ENCODE results near the gene POGZ.
"Not testable (repeated sequence)": the region's sequence is repeated elsewhere in the genome, so short reads cannot be mapped to it uniquely, and the experiment has no call there.

POGZ gene

DNA sequence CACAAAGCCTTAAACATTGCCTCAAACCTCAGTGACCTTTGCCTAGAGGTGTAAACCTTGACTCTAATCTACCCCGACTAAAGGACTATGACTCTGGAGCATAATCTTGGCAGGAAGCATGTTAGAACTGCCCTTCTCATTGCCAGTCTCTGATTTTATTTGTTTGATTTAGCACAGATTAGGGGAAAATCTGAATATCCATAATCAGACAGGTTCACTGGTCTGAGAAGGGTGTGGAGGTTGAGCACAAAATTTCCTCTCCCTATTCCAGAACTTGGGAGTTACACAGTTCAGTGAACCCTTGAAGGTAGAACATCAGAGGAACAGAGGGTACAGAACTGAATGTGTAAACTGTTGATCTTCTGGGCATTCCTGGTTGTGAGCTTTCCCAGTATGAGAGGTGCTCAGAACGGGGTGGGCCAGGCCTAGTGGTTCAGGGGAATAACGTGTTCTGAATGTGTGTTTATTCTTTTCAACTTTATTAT lies 68.2 kb downstream of the POGZ start:
- Histone ChIP-seq H4K20me1 (ENCODE audit: low read depth, low read length) (no peaks in the 10 kb centered on the region), H3K79me2 (ENCODE audit: insufficient read depth, low read length) (no peaks in the 10 kb centered on the region), H3K27ac (ENCODE audit: low read depth, low read length) (no peak overlapping the region), H3K9me2 (replicated peaks; ENCODE audit: insufficient read depth, low read length) (no peaks in the 10 kb centered on the region), H3K27me3 (ENCODE audit: low read length) (no peaks in the 10 kb centered on the region), H2AFZ (ENCODE audit: low read depth, low read length, severe bottlenecking) (no peak overlapping the region), H3K9ac (ENCODE audit: low read length) (no peak overlapping the region), H3K4me3 (ENCODE audit: insufficient read depth, low read length, poor library complexity, severe bottlenecking) (no peak overlapping the region), H3K4me2 (ENCODE audit: low read depth, low read length, poor library complexity, severe bottlenecking) (no peak overlapping the region), H3K9me3 (ENCODE audit: insufficient read depth, low read length) (no peaks in the 10 kb centered on the region), H3K36me3 (ENCODE audit: low read length) (no peaks in the 10 kb centered on the region), H3F3A (ENCODE audit: insufficient read depth) (no peaks in the 10 kb centered on the region)
- TF ChIP-seq, protein P1, sequence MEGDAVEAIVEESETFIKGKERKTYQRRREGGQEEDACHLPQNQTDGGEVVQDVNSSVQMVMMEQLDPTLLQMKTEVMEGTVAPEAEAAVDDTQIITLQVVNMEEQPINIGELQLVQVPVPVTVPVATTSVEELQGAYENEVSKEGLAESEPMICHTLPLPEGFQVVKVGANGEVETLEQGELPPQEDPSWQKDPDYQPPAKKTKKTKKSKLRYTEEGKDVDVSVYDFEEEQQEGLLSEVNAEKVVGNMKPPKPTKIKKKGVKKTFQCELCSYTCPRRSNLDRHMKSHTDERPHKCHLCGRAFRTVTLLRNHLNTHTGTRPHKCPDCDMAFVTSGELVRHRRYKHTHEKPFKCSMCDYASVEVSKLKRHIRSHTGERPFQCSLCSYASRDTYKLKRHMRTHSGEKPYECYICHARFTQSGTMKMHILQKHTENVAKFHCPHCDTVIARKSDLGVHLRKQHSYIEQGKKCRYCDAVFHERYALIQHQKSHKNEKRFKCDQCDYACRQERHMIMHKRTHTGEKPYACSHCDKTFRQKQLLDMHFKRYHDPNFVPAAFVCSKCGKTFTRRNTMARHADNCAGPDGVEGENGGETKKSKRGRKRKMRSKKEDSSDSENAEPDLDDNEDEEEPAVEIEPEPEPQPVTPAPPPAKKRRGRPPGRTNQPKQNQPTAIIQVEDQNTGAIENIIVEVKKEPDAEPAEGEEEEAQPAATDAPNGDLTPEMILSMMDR (IDR thresholded peaks at IDR 0.05; ENCODE audit: insufficient read depth, low read length, poor library complexity, severe bottlenecking), result no peak
- no peak for TF ChIP-seq EZH2phosphoT487 (conservative IDR thresholded peaks at IDR 0.05; ENCODE audit: low read length)

DNA sequence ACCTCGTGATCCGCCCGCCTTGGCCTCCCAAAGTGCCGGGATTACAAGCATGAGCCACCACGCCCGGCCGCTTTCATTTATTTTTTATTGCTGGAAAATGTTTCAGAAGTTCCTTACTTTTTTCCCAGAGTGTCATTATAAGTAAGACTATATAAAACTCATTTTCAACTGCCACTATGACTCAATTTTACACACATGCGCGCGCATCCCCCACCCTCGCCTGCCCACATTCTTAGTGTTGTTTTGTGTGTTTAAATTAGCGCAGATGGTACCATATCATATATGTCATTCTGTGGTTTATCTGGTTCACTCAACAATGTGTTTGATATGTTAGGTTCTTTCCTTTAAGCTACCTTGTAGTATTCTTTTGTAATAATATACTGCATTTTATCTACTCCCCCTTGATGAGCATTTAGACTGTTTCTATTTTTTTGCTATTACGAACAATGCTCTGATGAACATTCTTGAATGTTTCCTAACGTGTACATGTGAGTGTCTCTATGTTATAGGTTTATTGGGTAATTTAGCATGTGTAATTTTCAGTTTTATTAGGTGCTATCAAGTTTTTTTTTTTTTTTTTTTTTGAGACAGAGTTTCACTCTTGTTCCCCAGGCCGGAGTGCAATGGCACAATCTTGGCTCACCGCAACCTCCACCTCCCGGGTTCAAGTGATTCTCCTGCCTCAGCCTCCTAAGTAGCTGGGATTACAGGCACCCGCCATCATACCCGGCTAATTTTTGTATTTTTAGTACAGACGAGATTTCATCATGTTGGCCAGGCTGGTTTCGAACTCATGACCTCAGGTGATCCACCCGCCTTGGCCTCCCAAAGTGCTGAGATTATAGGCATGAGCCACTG lies 68.8 kb downstream of the POGZ start:
- H4K20me1 ChIP-seq (ENCODE audit: low read depth, low read length), result not testable (repeated sequence)

DNA sequence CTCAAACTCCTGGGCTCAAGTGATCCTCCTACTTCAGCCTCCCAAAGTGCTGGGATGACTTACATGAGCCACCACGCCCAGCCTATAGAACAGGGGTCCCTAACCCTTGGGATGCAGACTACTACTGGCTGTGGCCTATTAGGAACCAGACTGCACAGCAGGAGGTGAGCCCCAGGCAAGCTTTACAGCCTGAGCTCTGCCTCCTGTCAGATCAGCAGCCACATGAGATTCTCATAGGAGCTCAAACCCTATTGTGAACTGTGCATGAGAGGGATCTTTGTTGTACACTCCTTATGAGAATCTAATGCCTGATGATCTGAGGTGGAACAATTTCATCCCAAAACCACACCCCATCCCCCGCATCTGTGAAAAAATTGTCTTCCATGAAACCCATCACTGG lies 73.3 kb downstream of the POGZ start:
- H3K4me3 ChIP-seq (ENCODE audit: insufficient read depth, low read length, poor library complexity, severe bottlenecking), result no peak overlapping the region
- no peak overlapping the region for H2AFZ ChIP-seq (ENCODE audit: low read depth, low read length, severe bottlenecking)
- no peaks in the 10 kb centered on the region for H3K36me3 ChIP-seq (ENCODE audit: low read length)
- no peak for TF ChIP-seq EZH2phosphoT487 (conservative IDR thresholded peaks at IDR 0.05; ENCODE audit: low read length)
- TF ChIP-seq, protein P1 (IDR thresholded peaks at IDR 0.05; ENCODE audit: insufficient read depth, low read length, poor library complexity, severe bottlenecking), result no peak
- H3K9ac ChIP-seq (ENCODE audit: low read length), result no peak overlapping the region
- no peaks in the 10 kb centered on the region for H3K9me3 ChIP-seq (ENCODE audit: insufficient read depth, low read length)
- no peaks in the 10 kb centered on the region for H3K79me2 ChIP-seq (ENCODE audit: insufficient read depth, low read length)
- H3K27me3 ChIP-seq (ENCODE audit: low read length), result no peaks in the 10 kb centered on the region
- H3K9me2 ChIP-seq (replicated peaks; ENCODE audit: insufficient read depth, low read length), result no peaks in the 10 kb centered on the region
- H3K4me2 ChIP-seq (ENCODE audit: low read depth, low read length, poor library complexity, severe bottlenecking), result no peak overlapping the region
- no peaks in the 10 kb centered on the region for H4K20me1 ChIP-seq (ENCODE audit: low read depth, low read length)
- H3F3A ChIP-seq (ENCODE audit: insufficient read depth), result no peaks in the 10 kb centered on the region
- no peak overlapping the region for H3K27ac ChIP-seq (ENCODE audit: low read depth, low read length)

More for the DNA sequence above, 68.8 kb downstream of the POGZ start:
- not testable (repeated sequence) for H3K9me3 ChIP-seq (ENCODE audit: insufficient read depth, low read length); H3K4me3 ChIP-seq (ENCODE audit: insufficient read depth, low read length, poor library complexity, severe bottlenecking); H3F3A ChIP-seq (ENCODE audit: insufficient read depth); H3K27ac ChIP-seq (ENCODE audit: low read depth, low read length); H2AFZ ChIP-seq (ENCODE audit: low read depth, low read length, severe bottlenecking); H3K79me2 ChIP-seq (ENCODE audit: insufficient read depth, low read length); H3K36me3 ChIP-seq (ENCODE audit: low read length); H3K4me2 ChIP-seq (ENCODE audit: low read depth, low read length, poor library complexity, severe bottlenecking); H3K9me2 ChIP-seq (replicated peaks; ENCODE audit: insufficient read depth, low read length); H3K27me3 ChIP-seq (ENCODE audit: low read length); H3K9ac ChIP-seq (ENCODE audit: low read length)

DNA sequence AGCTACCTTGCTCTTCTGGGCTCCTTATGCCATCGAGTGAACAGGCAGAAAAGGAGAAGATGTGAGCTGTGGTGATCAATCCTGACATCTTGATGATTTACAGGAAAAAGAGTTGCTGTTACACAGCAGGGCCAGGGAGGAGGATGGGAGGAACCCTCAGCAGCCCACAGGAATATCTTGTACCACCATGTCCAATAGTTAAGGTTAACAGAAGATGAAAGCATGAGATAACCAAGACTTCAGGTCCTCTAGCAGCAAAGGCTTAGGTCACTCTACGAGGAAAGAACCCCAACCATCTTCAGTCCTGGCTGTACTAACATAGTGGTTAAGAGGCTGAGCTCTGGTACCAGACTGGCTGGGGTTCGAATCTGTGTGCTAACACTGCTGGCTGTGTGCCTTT lies 74.7 kb downstream of the POGZ start:
- H3F3A ChIP-seq (ENCODE audit: insufficient read depth), result no peaks in the 10 kb centered on the region
- H3K9me3 ChIP-seq (ENCODE audit: insufficient read depth, low read length), result no peaks in the 10 kb centered on the region
- H4K20me1 ChIP-seq (ENCODE audit: low read depth, low read length), result no peaks in the 10 kb centered on the region
- no peaks in the 10 kb centered on the region for H3K79me2 ChIP-seq (ENCODE audit: insufficient read depth, low read length)
- H3K4me2 ChIP-seq (ENCODE audit: low read depth, low read length, poor library complexity, severe bottlenecking), result no peak overlapping the region
- no peak overlapping the region for H2AFZ ChIP-seq (ENCODE audit: low read depth, low read length, severe bottlenecking)
- H3K9ac ChIP-seq (ENCODE audit: low read length), result no peak overlapping the region
- H3K4me3 ChIP-seq (ENCODE audit: insufficient read depth, low read length, poor library complexity, severe bottlenecking), result no peak overlapping the region
- H3K9me2 ChIP-seq (replicated peaks; ENCODE audit: insufficient read depth, low read length), result no peaks in the 10 kb centered on the region
- H3K27me3 ChIP-seq (ENCODE audit: low read length), result no peaks in the 10 kb centered on the region
- H3K27ac ChIP-seq (ENCODE audit: low read depth, low read length), result no peak overlapping the region
- TF ChIP-seq, protein P1 (IDR thresholded peaks at IDR 0.05; ENCODE audit: insufficient read depth, low read length, poor library complexity, severe bottlenecking), result no peak
- TF ChIP-seq EZH2phosphoT487 (conservative IDR thresholded peaks at IDR 0.05; ENCODE audit: low read length), result no peak
- no peaks in the 10 kb centered on the region for H3K36me3 ChIP-seq (ENCODE audit: low read length)
